Measurements from ENCODE around the gene RNF11.

Gene RNF11

DNA sequence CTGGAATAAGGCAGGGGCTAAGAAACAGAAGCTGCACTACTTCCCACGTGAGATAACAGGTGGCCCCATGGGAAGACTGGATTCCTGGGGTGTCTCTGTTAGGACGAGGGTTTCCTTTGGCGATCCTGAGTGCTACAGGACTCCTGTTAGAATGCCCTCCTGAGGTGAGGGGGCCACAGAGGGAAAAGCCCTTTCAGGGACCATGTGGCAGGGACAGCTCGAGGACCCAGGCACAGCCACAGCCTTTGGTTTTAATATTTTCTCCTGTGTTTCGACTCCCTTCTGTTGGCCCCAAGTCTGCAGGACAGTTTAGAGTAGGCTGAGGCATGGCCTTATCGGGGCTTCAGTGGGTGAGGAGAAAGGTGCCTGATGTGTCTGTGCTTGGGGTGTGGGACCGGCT lies 81.7 kb downstream of the RNF11 start:
- CTCF ChIA-PET, result interaction anchor here (1.1 kb wide), 1 partner anchor 21 kb away, joined by 4 read pairs; no protein-coding TSS in a partner anchor
- TF ChIP-seq LEF1 (IDR thresholded peaks at IDR 0.05; ENCODE audit: borderline replicate concordance) (no peak), FOXK2 (IDR thresholded peaks at IDR 0.05) (no peak), TARDBP (IDR thresholded peaks at IDR 0.05) (no peak), ZNF384 (IDR thresholded peaks at IDR 0.05) (no peak), NFRKB (IDR thresholded peaks at IDR 0.05) (no peak), BHLHE40 (IDR thresholded peaks at IDR 0.05; ENCODE audit: borderline replicate concordance) (no peak), CTBP1 (IDR thresholded peaks at IDR 0.05; ENCODE audit: borderline replicate concordance) (no peak), L3MBTL2 (conservative IDR thresholded peaks at IDR 0.05) (no peak), ARNT (IDR thresholded peaks at IDR 0.05) (no peak), FOXA1 (IDR thresholded peaks at IDR 0.05) (no peak), FOXM1 (IDR thresholded peaks at IDR 0.05; ENCODE audit: borderline replicate concordance) (no peak), SUZ12 (IDR thresholded peaks at IDR 0.05) (no peak), SP1 (IDR thresholded peaks at IDR 0.05) (no peak), ELF4 (IDR thresholded peaks at IDR 0.05) (no peak), HDGF (IDR thresholded peaks at IDR 0.05; ENCODE audit: borderline replicate concordance) (no peak)
- TF ChIP-seq, protein P1, sequence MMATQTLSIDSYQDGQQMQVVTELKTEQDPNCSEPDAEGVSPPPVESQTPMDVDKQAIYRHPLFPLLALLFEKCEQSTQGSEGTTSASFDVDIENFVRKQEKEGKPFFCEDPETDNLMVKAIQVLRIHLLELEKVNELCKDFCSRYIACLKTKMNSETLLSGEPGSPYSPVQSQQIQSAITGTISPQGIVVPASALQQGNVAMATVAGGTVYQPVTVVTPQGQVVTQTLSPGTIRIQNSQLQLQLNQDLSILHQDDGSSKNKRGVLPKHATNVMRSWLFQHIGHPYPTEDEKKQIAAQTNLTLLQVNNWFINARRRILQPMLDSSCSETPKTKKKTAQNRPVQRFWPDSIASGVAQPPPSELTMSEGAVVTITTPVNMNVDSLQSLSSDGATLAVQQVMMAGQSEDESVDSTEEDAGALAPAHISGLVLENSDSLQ (IDR thresholded peaks at IDR 0.05), result no peak
- no peak for DNase-seq (ENCODE audit: extremely low spot score)
- POLR2A ChIA-PET, result interaction anchor here (1.0 kb wide), 1 partner anchor 9 kb away, joined by 3 read pairs; no protein-coding TSS in a partner anchor

DNA sequence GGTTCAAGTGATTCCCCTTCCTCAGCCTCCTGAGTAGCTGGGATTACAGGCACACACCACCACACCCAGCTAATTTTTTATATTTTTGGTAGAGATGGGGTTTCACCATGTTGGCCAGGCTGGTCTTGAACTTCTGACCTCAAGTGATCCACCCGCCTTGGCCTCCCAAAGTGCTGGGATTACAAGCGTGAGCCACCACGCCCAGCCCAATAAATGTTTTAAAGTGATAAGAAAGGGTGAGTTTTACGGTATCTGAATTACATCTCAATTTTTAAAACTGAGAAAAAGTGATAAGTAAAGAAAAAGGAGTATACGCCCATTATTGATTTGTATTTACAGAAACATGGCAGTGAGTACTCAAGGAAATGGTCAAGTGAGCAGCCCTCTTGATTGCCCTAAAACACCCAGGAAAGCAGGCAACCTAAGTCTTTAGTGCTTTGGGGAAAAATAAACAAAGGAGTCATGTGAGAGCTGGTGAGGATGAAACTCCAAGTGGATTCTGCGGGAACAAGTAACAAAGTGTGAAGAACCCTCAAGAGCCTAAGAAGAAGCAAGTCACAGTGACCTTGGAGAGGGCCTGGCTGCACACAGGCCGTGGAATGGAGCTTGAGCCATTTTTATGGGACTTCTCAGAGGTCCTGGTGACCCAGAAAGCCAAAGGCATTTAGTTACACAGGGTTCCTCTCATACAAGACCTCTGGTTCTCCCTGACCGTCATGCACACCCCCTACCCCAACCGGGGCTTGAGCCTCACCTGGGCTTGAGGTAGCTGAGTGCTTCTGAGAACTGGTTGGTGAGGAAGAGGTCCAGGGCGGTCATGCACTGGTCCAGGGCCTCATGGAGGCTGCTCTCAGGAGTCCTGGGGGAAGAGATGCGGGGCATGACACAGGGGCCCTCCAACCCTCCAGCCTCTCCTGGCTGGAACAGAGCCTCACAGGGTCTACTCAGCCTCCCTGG lies 85.2 kb downstream of the RNF11 start:
- POLR2A ChIA-PET, result no interaction called here
- CTCF ChIA-PET, result interaction anchor here (0.6 kb wide), 1 partner anchor 10 kb away, joined by 4 read pairs; no protein-coding TSS in a partner anchor
- TF ChIP-seq L3MBTL2 (conservative IDR thresholded peaks at IDR 0.05) (0 out of 2 replicates have a peak, but pooled peaks have one; percentile 20), ELF4 (IDR thresholded peaks at IDR 0.05) (no peak)
- no peak for DNase-seq (ENCODE audit: extremely low spot score)

DNA sequence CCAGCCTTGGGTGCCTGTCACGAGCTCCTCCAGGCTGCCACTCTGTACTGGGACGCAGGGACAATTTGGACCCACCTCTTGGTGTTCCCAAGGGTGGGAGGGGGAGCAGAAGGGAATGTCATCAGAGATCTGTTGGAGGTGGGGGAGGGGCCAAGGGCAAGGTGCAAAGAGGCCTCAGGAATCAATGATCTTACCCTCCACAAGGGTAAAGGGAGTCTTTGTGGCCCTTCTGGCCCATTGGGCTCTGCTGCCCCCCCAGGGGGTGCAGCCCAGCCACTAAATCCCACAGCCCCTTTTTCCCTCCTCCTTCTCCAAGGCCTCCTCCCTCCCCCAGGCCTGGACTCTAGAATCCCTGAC lies 85.8 kb downstream of the RNF11 start:
- ChIA-PET CTCF (no interaction called here), POLR2A (no interaction called here)
- no peak for TF ChIP-seq LEF1 (IDR thresholded peaks at IDR 0.05; ENCODE audit: borderline replicate concordance)
- no peak for TF ChIP-seq L3MBTL2 (conservative IDR thresholded peaks at IDR 0.05)
- TF ChIP-seq CTBP1 (IDR thresholded peaks at IDR 0.05; ENCODE audit: borderline replicate concordance), result no peak
- no peak for TF ChIP-seq SUZ12 (IDR thresholded peaks at IDR 0.05)
- no peak for TF ChIP-seq ARNT (IDR thresholded peaks at IDR 0.05)
- TF ChIP-seq ZNF384 (IDR thresholded peaks at IDR 0.05), result no peak
- TF ChIP-seq BHLHE40 (IDR thresholded peaks at IDR 0.05; ENCODE audit: borderline replicate concordance), result no peak
- no peak for TF ChIP-seq HDGF (IDR thresholded peaks at IDR 0.05; ENCODE audit: borderline replicate concordance)
- no peak for TF ChIP-seq FOXK2 (IDR thresholded peaks at IDR 0.05)
- TF ChIP-seq, protein P1 (IDR thresholded peaks at IDR 0.05), result no peak
- TF ChIP-seq FOXM1 (IDR thresholded peaks at IDR 0.05; ENCODE audit: borderline replicate concordance), result no peak
- TF ChIP-seq FOXA1 (IDR thresholded peaks at IDR 0.05), result no peak
- no peak for TF ChIP-seq SP1 (IDR thresholded peaks at IDR 0.05)
- TF ChIP-seq ELF4 (IDR thresholded peaks at IDR 0.05), result no peak
- no peak for TF ChIP-seq TARDBP (IDR thresholded peaks at IDR 0.05)
- TF ChIP-seq NFRKB (IDR thresholded peaks at IDR 0.05), result no peak
- no peak for DNase-seq (ENCODE audit: extremely low spot score)

DNA sequence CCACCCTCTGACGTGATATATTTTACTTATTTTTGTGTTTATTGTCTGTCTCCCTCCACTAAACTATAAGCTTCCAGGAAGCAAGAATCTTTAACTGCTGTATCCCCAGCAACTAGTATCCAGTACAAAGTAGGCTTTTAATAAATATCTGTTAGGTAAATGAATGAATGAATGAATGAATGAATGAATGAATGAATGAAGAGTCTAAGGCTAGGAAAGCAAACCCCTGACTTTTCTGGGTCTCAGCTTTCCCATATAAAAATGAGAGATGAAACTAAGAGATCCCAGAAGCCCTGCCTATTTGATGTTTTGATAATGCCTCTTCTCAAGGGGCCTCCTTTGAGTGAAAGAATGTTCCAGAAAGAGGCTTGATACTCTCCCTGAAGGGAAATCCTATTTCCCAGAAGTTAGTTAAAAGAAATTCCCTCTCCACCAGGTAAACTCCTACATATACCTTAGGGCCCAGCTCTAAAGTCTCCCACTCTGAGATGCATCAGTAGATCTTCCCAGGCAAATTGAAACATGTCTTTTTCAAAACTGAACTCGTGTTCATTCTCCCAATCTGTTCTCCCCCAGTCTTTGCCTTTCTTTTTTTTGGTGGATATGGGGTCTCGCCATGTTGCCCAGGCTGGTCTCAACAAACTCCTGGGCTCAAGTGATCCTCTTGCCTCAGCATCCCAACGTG lies 86.5 kb downstream of the RNF11 start:
- TF ChIP-seq FOXA1 (IDR thresholded peaks at IDR 0.05), result no peak
- TF ChIP-seq TARDBP (IDR thresholded peaks at IDR 0.05), result no peak
- no peak for TF ChIP-seq CTBP1 (IDR thresholded peaks at IDR 0.05; ENCODE audit: borderline replicate concordance)
- TF ChIP-seq ELF4 (IDR thresholded peaks at IDR 0.05), result no peak
- TF ChIP-seq FOXM1 (IDR thresholded peaks at IDR 0.05; ENCODE audit: borderline replicate concordance), result no peak
- TF ChIP-seq LEF1 (IDR thresholded peaks at IDR 0.05; ENCODE audit: borderline replicate concordance), result no peak
- no peak for TF ChIP-seq HDGF (IDR thresholded peaks at IDR 0.05; ENCODE audit: borderline replicate concordance)
- TF ChIP-seq, protein P1 (IDR thresholded peaks at IDR 0.05), result no peak
- TF ChIP-seq FOXK2 (IDR thresholded peaks at IDR 0.05), result no peak
- TF ChIP-seq ARNT (IDR thresholded peaks at IDR 0.05), result no peak
- no peak for TF ChIP-seq SUZ12 (IDR thresholded peaks at IDR 0.05)
- TF ChIP-seq SP1 (IDR thresholded peaks at IDR 0.05), result no peak
- no peak for DNase-seq (ENCODE audit: extremely low spot score)
- CTCF ChIA-PET, result no interaction called here
- POLR2A ChIA-PET, result no interaction called here
